ENCODE results near the gene NWD2.

The NWD2 gene

GRCh38 chr4:37430718-37431416, 186.3 kb downstream of the NWD2 start:
- no peak for TF ChIP-seq CTCF (conservative IDR thresholded peaks at IDR 0.05; ENCODE audit: control insufficient read depth, insufficient read depth, low read depth, low read length)

GRCh38 chr4:37431417-37431743, 186.8 kb downstream of the NWD2 start:
- no peak overlapping the region for H3K4me3 ChIP-seq (ENCODE audit: control insufficient read depth, low read depth, low read length)
- TF ChIP-seq CTCF (conservative IDR thresholded peaks at IDR 0.05; ENCODE audit: control insufficient read depth, insufficient read depth, low read depth, low read length), result no peak
- no peak for DNase-seq (ENCODE audit: low read depth)

More at GRCh38 chr4:37430718-37431416, 186.3 kb downstream of the NWD2 start:
- no peak for DNase-seq (ENCODE audit: low read depth)
- H3K4me3 ChIP-seq (ENCODE audit: control insufficient read depth, low read depth, low read length), result no peak overlapping the region

- H3K4me3 ChIP-seq (ENCODE audit: control insufficient read depth, low read depth, low read length), result no peak overlapping the region
- DNase-seq (ENCODE audit: low read depth), result peak; percentile 15
- TF ChIP-seq CTCF (conservative IDR thresholded peaks at IDR 0.05; ENCODE audit: control insufficient read depth, insufficient read depth, low read depth, low read length), result no peak
Measured at GRCh38 chr4:37434469-37434868, 189.9 kb downstream of the NWD2 start.

GRCh38 chr4:37436546-37436945, 192.0 kb downstream of the NWD2 start:
- no peak for TF ChIP-seq CTCF (conservative IDR thresholded peaks at IDR 0.05; ENCODE audit: control insufficient read depth, insufficient read depth, low read depth, low read length)
- no peak for DNase-seq (ENCODE audit: low read depth)
- H3K4me3 ChIP-seq (ENCODE audit: control insufficient read depth, low read depth, low read length), result no peak overlapping the region

- no peak for DNase-seq (ENCODE audit: low read depth)
- no peak for TF ChIP-seq CTCF (conservative IDR thresholded peaks at IDR 0.05; ENCODE audit: control insufficient read depth, insufficient read depth, low read depth, low read length)
Measured at GRCh38 chr4:37437163-37437562, 192.6 kb downstream of the NWD2 start.

GRCh38 chr4:37438564-37439279, 194.2 kb downstream of the NWD2 start:
- TF ChIP-seq CTCF (conservative IDR thresholded peaks at IDR 0.05; ENCODE audit: control insufficient read depth, insufficient read depth, low read depth, low read length), result no peak
- peak; percentile 7 for DNase-seq (ENCODE audit: low read depth)
- H3K4me3 ChIP-seq (ENCODE audit: control insufficient read depth, low read depth, low read length), result no peak overlapping the region

More at GRCh38 chr4:37437163-37437562, 192.6 kb downstream of the NWD2 start:
- H3K4me3 ChIP-seq (ENCODE audit: control insufficient read depth, low read depth, low read length), result no peak overlapping the region

All from fibroblast of mammary gland (primary cell).